Fibroblast of skin of right biceps (primary cell): ENCODE results near the gene MARS1.
"Not testable (repeated sequence)": the region's sequence is repeated elsewhere in the genome, so short reads cannot be mapped to it uniquely, and the experiment has no call there.

Experiments
- DNase-seq: peaks from one replicate; pipeline ENCODE4 v3.0.0-alpha.2; 2013

Gene MARS1

DNA sequence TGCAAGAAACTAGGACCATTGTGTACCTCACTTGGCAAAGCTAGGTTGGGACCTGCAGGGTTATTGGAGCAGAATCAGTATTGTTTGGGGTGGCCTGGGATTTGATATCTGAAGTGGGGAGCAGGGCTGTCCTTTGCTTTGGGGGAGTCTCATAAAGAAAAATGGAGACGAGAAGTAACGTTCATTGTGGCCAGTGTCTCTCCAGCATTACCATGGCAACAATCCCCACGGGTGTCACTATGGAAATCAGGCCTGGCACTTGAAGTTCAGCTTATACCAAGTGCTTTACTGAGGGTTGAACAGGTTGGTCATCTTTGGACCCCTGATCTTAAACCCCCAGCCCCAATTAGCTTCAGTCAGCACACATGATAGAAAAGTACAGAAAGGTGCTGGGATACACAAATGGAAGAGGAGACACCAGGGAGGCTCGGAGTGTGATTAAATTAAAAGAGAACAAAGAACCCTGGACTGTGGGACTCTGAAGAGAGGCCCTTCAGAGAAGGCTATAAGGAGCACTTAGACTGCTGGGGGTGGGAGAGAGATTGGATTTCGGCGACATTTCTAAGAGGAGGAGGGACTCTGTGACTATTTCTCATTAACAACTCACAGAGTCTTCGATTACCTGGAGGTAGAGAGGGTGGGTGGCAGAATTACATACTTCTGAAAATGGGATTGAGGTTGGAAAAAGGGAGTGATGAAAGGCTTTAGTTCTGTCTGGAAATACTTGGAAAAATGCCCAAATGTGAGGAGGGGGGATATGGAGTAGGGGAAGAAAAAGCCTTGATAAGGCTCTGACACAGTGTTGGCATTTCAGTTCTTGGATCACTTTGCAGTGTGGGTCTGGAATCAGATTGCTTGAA, 65.7 kb downstream of the MARS1 start:
- no peak for DNase-seq

DNA sequence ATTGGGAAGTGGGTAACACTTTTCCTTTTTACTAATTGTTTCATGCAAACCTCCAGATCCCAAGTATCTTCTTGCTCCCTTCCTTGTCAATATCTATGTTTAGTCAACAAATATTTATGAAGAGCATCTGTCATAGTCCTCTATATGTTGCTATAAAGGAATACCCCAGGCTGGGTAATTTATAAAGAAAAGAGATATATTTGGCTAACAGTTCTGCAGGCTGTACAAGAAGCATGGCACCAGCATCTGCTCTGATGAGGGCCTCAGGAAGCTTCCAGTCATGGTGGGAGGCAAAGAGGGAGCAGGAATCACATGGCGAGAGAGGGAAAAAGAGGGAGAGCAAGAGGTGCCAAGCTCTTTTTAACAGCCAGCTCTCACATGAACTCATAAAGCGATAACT, 66.6 kb downstream of the MARS1 start:
- DNase-seq = no peak

GRCh38 chr12:57554897-57555296, 67.0 kb downstream of the MARS1 start:
- DNase-seq = no peak

- no peak for DNase-seq
Observed at GRCh38 chr12:57558864-57559263, 71.0 kb downstream of the MARS1 start.

GRCh38 chr12:57560516-57560915, 72.6 kb downstream of the MARS1 start:
- no peak for DNase-seq

GRCh38 chr12:57561117-57561516, 73.2 kb downstream of the MARS1 start:
- not testable (repeated sequence) for DNase-seq

GRCh38 chr12:57563358-57563757, 75.5 kb downstream of the MARS1 start:
- no peak for DNase-seq

DNA sequence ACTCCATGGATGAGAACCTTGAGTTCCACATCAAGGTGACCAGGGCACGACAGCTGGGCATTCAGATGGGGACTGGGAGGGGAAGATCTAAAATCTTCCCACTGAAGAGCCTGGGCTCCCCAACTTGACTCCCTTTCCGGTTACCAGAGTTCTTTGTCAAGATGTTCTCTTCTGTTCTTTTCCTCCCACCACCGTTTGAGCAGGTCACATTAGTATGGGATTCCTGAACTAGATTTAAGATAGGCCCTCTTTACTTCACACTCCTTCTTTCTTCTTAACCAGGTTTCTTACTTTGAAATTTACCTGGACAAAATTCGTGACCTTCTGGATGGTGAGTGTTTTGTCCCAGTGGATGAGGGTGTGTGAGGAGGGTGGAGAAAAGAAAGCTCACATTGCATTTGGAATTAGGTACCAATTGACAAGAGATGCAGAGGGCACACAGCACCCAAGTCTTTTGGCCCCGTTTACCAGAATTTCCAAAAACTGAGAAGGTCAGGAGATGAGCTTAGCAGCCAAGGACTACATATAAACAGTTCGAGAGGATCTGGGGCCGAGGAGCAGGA, 76.4 kb downstream of the MARS1 start:
- no peak for DNase-seq
